Fibroblast of skin of scalp (primary cell): ENCODE data around the gene PYGB.
"Not testable (repeated sequence)": the region's sequence is repeated elsewhere in the genome, so short reads cannot be mapped to it uniquely, and the experiment has no call there.

ENCODE experiments used
- DNase-seq: peaks from one replicate; pipeline ENCODE4 v3.0.0-alpha.2; 2013

The PYGB gene

DNA sequence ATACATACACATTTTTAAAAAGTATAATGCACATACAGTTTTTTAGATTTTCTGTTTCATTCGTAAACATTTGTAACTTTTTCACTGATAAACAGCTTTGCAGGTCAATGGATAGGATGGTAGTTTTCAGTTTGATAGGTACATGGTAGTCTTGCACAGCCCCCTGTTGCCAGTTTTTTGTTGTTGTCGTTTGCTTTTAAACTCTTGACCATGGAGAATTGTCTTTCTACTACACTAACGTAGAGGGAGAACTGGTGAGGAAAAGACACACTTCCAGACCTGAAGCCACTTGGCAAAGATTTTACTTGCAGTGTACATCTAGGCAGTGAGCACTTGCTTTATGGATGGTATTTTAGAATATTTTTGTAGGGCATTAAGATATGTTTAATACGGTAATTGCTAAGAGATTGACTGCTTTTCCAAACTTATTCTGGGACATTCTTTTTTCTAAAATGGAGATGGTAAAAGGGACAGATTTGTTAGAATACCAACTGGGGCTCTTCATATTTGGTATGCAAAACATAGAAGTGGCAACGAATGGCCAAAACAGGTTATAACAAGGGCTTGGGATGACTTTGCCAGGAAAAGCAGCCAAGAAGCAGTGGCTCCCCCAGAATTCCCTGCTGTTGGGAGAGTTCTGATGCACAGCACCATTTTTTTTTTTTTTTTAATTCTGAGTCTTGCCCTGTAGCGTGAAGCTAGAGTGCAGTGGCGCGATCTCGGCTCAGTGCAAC, 1.5 kb downstream of the PYGB start:
- DNase-seq: no peak

DNA sequence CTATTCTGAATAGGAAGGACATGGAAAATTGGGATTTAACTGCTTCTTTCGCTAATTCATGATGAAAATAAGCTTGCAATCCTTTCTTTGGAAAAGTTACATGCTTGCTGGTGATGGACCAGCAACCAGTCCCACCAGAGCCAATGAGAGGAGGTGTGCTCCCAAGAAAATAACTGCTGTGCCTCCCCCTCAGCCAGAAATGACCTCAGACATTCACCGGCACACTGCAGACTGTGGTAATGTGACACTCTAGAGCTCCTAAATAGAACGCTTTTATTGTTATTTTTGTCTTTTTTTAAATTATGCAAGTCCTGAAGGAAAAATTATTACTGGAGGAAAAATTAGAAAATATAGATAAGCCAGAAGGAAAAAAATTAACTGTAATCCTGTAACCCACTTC, 2.6 kb downstream of the PYGB start:
- DNase-seq: no peak

DNA sequence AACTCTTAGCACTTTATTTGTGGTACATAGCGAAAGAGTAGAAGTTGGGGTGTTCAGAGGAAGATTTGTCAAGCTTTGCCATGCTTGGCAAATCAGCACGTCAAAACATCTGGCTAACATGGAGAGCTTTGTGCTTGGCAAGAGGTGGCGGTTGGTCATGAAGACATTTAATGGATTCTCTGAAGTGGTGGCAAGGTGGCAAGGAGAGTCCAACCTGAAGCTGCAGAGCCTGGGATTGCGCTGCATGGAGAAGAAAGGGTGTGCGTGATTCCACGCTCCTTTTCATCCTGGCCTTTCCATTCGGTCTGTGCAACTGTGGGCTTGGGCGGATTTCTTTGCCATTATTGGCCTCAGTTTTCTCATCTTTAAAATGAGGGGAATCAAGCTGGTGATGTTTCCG, 3.1 kb downstream of the PYGB start:
- no peak for DNase-seq

DNA sequence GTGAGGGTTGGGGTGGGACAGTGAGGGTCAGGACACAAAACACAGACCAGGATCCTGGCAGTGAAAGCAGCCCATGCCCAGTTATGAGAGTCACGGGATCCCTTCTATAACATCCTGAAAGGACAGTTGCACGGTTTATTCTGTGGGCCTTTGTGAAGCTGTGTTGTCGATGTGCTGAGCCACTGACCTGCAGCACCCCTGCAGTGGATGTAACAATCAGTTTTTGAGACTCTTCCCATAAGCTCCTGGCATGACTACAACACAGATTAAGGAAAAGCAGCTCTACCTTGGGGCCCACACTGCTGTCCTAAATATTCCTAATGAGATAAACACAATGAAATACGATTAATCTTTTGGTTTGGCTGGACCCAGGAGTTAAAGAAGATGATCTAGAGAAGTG, 3.7 kb downstream of the PYGB start:
- DNase-seq: no peak

DNA sequence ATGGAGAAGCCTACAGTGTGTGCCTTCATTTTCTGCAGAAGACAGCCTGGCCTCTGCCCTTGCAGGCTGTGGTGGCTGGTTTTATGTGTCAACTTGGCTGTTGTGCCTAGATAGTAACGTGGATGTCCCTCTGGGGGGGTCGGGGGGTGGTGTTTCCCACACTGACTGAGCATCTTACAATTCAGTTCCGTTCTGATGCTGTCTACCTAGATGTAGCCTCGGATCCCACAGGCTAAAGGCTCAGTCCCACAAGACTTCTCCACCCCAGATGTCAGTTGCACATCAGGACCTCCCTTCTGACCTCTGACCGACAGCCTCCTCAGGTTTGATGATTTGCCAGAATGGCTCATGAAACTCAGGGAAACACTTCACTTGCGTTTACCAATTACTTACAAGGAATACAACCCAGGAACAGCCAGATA, 4.4 kb downstream of the PYGB start:
- no peak for DNase-seq

DNA sequence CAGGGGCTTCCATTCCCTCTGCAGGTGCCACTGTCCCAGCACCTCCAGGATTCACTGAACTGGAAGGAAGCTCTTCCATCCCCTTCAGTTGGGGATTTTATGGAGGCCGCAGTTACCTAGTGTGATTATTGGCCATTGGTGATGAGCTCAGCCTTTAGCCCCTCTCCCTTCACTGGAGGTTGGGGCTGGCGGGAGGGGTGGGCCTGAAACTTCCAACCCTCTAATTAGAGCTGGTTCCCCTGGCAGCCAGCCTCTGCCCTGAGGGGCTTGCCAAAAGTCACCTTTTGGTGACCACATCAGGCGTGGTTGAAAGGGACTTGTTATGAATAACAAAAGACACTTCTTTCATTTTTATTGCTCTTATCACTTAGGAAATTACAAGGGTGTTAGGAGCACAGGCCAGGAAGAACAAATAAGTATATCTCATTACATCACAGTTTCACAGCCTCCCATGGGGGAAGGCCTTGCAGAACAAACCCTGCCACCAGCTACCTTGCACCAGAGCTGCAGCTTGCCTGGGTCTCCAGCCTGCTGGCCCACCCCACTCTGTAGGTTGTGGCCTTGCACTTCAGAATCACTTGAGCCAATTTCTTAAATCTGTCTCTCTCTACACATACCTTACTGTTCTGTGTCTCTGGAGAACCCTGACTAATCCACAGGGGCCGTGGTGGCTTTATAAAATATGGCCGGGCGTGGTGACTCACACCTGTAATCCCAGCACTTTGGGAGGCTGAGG, 5.0 kb downstream of the PYGB start:
- DNase-seq: no peak

DNA sequence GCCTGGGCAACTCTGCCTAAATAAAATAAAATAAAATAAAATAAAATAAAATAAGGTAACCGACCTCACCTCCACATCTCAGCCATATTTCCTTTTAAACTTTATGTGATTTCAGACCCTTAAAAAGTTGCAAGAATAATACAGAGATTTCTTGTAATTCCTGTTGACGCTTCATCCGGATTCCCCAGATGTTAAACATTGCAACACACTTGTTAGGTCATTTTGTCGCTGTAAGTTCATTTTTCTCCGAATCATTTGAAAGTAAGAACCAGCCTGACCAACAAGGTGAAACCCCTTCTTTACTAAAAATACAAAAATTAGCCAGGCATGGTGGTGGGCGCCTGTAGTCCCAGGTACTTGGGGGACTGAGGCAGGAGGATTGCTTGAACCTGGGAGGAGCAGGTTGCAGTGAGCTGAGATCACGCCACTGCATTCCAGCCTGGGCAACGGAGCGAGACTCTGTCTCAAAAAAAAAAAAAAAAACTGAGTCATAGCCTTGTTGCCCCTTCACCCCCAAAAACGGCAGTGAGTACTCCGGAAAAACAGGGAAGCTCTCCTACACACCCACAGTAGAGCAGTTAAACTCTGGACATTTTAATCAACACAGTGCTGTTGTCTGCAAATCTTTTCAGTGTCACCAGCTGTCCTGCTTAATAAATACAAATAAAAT, 5.9 kb downstream of the PYGB start:
- no peak for DNase-seq

DNA sequence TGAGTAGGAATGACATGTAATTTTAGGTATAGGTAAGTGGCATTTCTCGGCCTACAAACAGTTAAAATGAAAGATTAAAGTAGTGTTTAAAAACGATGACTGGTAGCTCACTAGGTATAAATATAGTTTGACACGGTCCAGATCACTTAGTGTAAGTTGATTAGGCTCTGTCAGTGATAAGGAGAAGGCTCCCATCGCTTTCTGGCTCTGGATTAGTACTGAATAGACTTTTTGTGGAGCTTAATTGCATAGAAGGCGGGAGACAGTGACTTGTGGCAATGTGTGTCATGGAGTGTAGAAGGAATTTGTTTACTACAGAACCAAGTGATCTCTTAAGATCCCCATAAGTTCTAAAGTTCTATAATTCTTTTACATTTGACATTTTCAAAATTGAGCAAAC, 6.7 kb downstream of the PYGB start:
- DNase-seq: no peak

DNA sequence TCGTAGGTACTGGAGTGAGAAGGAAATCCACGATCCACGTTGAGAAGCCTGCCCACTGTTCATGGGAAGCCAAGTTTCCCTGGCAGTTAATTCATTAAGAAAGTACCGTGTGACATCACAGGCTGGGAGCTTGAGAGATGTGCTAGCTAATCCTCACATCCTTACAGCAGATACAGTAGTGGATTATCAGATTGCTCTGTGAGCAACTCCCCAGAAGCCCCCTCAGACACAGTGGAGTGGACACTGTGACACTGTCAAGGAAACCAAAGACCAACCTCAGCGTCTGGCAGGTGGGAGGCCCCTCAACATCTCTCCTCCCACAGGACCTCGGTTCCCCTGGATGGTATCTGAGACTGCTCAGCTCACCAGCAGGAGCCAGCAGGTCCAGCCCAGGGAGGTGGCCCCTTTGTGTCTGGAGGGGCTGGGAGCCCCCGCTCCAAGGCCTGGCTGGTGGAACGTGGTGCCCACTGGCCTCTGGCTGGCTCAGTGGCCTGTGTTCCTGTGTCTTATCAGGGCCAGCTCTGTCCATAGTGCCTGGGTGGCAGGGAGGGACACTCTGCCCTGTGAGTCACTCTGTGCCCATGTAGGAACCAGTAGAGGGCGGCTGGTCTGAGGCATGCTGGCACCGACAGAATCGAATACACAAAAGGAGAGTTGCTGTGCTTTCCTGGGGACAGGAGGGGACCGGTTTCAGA, 7.2 kb downstream of the PYGB start:
- DNase-seq: no peak

DNA sequence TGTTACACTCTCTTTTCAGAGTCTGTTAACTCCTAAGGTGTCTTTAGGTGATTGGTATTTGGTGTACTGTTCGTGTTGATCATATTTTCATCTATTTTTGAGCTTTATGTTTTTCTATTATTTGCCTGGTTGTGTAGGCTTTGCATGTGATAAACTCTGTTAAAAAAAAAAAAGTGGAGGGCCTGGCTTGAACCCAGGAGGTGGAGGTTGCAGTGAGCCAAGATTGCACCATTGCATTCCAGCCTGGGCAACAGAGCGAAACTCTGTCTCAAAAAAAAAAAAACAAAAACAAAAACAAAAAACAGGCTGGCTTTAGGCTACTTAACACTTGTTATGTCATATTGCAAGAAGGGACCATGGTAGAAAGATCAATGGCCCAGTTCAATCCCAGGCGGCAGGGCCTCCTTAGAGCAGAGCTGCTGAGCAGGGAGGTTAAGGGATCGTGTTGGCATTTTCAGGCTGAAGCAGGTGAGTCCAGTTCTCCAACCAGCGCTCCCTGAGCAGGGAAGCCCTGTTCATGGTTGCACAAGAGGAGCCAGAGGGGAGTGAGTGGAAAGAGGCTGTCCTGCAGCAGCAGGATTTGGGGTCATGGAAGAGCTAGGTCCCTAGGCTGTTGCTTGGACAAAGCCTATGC, 8.5 kb downstream of the PYGB start:
- no peak for DNase-seq

DNA sequence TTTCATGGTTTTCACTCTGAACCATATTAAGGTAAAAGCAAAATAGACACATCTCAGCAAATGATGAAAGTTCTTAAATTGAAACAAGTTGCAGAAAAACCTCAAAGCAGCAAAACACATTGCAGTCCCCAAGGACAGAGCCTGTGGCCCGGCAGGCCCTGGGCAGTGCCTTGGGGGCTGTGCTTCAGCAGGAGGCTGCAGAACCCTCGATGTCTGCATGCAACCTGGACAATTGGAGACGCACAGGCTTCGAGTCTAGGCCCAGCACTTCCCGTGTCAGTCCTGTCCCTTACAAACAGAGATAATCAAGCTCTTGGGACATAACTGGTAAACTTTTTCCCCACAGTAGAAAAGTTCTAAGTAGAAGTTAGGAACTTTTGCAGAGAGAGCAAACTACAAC, 9.2 kb downstream of the PYGB start:
- DNase-seq: no peak

DNA sequence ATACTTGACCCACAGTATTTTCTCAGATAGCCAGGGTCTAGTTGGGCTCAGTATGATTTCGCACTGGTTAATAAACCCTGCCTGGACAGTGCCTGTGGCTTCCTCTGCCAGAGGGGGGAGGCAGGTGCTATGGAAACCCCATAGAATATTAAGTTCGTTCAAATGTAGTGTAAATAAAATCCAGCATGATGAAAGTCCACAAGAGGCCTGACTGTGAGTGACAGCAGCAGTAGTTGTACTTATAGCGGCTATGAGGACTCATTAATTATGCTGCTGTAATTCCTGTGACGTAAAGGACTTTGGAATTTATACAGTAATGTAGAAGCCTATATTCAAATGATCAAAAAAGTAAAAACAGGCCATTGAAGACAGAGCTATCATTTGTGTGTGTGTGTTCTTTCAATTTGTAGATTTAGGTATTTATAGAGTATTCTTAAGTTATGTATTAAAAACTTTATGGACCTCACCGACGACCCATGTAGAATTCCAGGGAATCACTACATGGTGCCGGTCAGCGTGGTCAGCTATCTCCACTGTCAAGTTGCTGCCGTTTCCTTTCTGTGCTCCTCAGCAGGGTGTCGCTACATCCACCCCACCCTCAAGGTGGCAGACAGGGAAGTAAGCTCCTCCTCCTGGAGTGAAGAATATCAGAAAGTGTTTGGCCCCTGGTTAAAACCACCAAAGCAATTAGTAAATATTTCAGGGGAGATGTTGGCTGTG, 10.0 kb downstream of the PYGB start:
- DNase-seq: no peak

DNA sequence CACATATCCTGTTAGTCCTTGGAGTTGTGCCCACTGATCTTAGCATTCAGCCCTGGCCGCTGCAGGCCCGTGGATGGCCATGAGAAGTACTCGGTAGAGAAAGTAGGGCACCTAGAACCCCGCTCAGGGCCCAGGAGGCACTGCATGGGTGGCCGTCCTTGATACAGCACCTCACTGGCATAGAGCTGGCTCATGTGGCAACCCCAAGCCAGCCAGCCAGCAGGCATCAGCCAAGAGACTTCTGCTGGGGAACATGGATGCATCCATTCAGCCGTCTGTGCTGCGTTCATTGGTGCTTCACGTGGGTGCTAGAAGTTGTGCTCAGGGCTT, 10.6 kb downstream of the PYGB start:
- DNase-seq: no peak

DNA sequence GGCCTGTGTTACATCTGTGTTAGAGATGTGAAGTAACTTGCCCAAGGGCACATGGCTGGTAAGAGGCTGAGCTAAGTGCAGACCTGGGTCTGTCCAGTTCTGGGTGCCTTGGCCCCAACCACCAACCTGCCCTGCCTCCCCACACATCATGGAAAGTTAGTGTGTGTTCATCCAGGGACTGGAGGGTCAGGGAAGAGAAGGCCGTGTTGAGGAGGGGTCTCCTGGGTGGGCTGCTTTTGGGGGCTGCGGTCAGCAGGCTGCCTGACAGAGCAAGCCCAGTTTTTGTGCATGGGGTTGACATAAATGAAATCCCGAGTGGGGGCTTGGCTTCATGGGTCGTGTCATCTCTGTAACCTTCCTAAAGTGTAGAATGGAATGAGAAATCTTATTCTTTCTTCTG, 10.9 kb downstream of the PYGB start:
- DNase-seq: no peak

DNA sequence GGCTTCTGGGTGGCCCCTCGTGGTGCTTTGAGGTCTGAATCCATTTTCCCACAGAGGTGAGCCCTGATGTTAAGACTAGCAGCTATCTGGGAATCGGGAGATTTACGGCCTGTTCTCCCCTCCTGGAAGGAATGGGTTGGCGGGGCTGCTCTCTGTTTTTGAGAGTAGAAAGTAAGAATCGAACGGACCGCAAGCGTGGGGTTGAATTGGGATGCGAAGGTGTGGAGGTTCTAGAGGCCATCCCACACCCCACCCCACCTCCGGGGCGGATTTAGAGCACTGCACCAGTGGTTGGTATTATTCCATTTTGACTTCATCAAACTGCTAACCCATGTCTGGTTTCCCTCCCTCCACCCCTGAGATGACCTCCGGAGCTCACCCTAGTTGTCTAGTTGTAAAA, 11.5 kb downstream of the PYGB start:
- DNase-seq: no peak

DNA sequence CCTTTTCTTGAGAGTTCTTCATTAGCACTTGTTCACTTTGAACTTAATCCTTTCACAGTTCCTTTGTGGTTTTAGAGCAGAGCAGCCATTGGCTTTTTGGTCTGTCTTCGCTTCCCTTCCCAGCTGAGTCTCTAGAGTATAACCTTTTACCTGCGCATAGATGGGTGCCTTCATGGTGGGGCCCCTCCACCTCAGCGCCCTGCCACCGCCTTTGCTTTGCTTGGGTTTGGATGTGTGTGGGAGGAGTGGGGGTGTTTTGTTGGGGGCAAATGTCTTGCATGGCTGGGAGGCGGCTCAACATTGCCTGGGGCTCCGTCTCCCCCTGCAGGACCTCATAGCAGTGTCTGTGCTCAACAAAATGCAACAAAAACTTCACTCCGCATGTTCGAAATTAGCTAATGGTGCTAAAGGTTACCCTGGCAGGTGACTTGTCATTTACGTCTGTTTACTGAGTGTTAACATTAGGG, 11.9 kb downstream of the PYGB start:
- no peak for DNase-seq

DNA sequence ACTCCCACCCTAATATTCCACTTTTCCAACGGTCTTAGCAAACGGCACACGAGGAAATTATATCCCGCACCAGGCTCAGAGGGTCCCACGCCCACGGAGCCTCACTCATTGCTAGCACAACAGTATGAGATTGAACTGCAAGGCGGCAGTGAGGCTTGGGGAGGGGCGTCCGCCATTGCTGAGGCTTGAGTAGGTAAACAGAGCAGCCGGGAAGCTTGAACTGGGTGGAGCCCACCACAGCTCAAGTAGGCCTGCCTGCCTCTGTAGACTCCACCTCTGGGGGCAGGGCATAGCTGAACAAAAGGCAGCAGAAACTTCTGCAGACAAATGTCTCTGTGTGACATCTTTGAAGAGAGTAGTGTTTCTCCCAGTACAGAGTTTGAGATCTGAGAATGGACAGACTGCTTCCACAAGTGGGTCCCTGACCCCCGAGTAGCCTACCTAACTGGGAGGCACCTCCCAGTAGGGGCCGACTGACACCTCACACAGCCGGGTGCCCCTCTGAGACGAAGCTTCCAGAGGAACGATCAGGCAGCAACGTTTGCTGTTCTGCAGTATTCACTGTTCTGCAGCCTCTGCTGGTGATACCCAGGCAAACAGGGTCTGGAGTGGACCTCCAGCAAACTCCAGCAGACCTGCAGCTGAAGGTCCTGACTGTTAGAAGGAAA, 13.0 kb downstream of the PYGB start:
- not testable (repeated sequence) for DNase-seq

DNA sequence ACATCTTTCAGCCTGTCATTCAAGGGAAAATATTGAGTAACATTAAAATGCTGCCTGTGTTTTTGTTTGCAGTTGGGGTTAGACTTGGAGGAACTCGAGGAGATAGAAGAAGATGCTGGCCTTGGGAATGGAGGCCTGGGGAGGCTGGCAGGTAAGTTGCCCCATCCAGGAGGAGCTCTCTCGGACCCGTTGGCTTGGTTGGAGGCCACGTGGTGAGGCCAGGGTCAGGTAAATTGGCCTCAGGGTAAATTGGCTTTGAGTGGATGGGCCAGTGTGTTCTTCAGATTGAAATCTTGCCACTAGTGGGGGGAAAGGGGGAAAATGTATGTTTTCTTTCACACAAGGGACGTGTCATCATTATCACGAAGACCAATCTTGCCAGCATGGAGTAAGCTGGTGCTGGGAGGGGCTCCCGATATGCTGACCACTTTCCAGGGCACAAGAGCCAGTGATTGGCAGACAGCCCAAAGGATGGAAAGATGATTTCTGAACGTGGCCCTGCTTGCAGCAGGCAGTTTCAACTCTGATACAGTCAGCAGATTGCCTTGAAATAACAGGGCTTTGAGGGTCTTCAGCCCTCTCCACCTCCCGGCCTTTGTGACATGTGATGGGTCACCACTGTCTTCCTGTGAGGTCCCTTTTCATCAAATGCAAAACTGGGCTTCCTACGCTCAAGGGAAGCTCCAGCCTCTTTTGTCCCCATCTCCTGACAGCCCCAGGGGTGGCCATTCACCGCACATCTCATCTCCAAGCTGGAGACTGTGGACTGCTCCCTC, 21.4 kb downstream of the PYGB start:
- DNase-seq: no peak

DNA sequence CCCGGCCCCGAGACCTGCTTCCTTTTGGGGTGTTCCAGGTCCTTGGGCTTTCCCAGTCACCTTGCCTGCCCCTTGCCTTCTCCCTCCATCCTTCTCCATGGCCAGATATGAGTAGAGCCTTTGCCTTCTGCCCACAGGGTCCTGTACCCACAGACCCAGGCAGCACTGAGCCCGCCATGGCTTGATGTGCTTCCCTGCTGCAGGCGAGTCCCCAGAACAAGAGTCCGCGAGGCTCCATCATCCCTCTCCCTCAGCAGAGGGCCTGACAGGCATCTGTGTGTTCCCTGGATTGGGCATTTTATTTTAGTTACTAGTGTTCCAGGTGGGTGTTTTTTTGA, 21.9 kb downstream of the PYGB start:
- DNase-seq: no peak

DNA sequence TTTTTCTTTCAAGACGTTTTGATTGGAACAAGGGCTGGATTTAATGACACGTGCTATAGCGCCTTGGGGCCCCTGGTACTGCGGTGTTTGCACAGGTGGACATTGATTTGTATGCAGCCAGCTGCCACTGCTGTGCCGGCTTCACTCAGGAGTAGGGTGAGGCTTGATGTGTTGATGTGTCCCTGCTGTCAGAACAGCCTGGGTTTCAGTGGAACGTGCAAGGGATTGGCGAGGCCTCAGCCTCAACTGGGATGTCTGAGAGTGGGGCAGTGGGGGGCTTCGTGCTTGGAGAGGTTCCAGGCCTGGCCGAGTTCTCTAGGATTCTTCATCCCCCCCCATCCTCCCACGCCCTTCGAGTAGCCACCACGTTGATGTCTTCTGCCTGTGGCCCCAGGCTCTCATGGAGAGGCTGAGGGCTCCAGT, 23.0 kb downstream of the PYGB start:
- no peak for DNase-seq
